ENCODE results near the gene CARD11. TPM values are rescaled to one million over a fixed set of nuclear protein-coding genes. Genes with fewer than 3 reads are reported as not detected.

CARD11 gene
- total and polyA plus RNA-seq, 2 of the 4 experiments (the other 2 are of a cell fraction), result 0.18 to 0.26 TPM

GRCh38 chr7:2927592-2927991 lies 116.1 kb downstream of the CARD11 start:
- no peak overlapping the region for H2AK9ac ChIP-seq (replicated peaks; ENCODE audit: low read depth, low read length, poor library complexity)
- no peak overlapping the region for H2BK20ac ChIP-seq (ENCODE audit: low read depth, low read length)
- in situ Hi-C loops (cut with MboI; ENCODE audit: low sequenced_read_pairs) (no loop called here), dilution Hi-C loops (cut with HindIII; ENCODE audit: low sequenced_read_pairs, unreplicated experiment) (no loop called here), intact Hi-C loops (cut with micrococcal nuclease) (no loop called here)
- H3K23ac ChIP-seq (ENCODE audit: low read depth, low read length), result no peak overlapping the region
- ChIA-PET CTCF (no interaction called here), POLR2A (ENCODE audit: unreplicated experiment) (no interaction called here)
- no peak overlapping the region for H4K91ac ChIP-seq (ENCODE audit: insufficient read depth, low read depth, low read length)
- no peak overlapping the region for H3K4me3 ChIP-seq (ENCODE audit: insufficient read depth, low read depth, low read length)
- no peaks in the 10 kb centered on the region for H3K4me1 ChIP-seq (ENCODE audit: control insufficient read depth, insufficient read depth, low read length)
- H4K5ac ChIP-seq (ENCODE audit: low read depth, low read length), result no peak overlapping the region
- H3K9me1 ChIP-seq (ENCODE audit: insufficient read depth, low read length), result no peaks in the 10 kb centered on the region
- no peaks in the 10 kb centered on the region for H3K9me3 ChIP-seq (ENCODE audit: control insufficient read depth, insufficient read depth, low read length)
- no peak overlapping the region for H3K18ac ChIP-seq (ENCODE audit: low read depth, low read length)
- H2AFZ ChIP-seq (replicated peaks; ENCODE audit: low read length, poor library complexity), result no peak overlapping the region
- TF ChIP-seq BHLHE40 (IDR thresholded peaks at IDR 0.05; ENCODE audit: low read depth, low read length), result no peak
- TF ChIP-seq RCOR1 (IDR thresholded peaks at IDR 0.05; ENCODE audit: insufficient replicate concordance, low read length), result no peak
- TF ChIP-seq MAFK (IDR thresholded peaks at IDR 0.05; ENCODE audit: low read depth, low read length), result no peak
- TF ChIP-seq POLR2A (IDR thresholded peaks at IDR 0.05; ENCODE audit: low read depth, low read length), result no peak
- TF ChIP-seq, protein P1, sequence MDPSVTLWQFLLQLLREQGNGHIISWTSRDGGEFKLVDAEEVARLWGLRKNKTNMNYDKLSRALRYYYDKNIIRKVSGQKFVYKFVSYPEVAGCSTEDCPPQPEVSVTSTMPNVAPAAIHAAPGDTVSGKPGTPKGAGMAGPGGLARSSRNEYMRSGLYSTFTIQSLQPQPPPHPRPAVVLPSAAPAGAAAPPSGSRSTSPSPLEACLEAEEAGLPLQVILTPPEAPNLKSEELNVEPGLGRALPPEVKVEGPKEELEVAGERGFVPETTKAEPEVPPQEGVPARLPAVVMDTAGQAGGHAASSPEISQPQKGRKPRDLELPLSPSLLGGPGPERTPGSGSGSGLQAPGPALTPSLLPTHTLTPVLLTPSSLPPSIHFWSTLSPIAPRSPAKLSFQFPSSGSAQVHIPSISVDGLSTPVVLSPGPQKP (IDR thresholded peaks at IDR 0.05; ENCODE audit: borderline replicate concordance, low read depth, low read length), result no peak
- no peak for TF ChIP-seq RAD21 (IDR thresholded peaks at IDR 0.05; ENCODE audit: low read length)
- TF ChIP-seq CEBPB (IDR thresholded peaks at IDR 0.05; ENCODE audit: low read depth, low read length), result no peak
- no peak for TF ChIP-seq CHD1 (IDR thresholded peaks at IDR 0.05; ENCODE audit: low read depth, low read length)
- TF ChIP-seq SMC3 (IDR thresholded peaks at IDR 0.05; ENCODE audit: low read depth, low read length), result no peak
- no peak for TF ChIP-seq MXI1 (IDR thresholded peaks at IDR 0.05; ENCODE audit: borderline replicate concordance, low read depth, low read length)
- TF ChIP-seq CTCF (conservative IDR thresholded peaks at IDR 0.05; ENCODE audit: low read depth, low read length), result no peak
- no peak for TF ChIP-seq FOS (IDR thresholded peaks at IDR 0.05; ENCODE audit: low read depth, low read length)
- TF ChIP-seq RFX5 (IDR thresholded peaks at IDR 0.05; ENCODE audit: low read depth, low read length), result no peak
- no peak for TF ChIP-seq MAZ (IDR thresholded peaks at IDR 0.05; ENCODE audit: borderline replicate concordance, low read depth, low read length)
- no peaks in the 10 kb centered on the region for H4K20me1 ChIP-seq (ENCODE audit: insufficient read depth, low read length)
- BruUV-seq (replicated peaks), result no TSS peak
- WGBS, 2 experiments (ENCODE audit: extremely low coverage in 2 of 2, insufficient read length in 1 of 2), result 71% methylated on average over 5 of the region's 7 CpGs; no CpG with 5 or more reads in 1 of the 2 experiments
- ATAC-seq (ENCODE audit: low read depth), result no peak
- no peak overlapping the region for H3K27ac ChIP-seq (ENCODE audit: insufficient read depth, low read length)
- H3K14ac ChIP-seq (replicated peaks; ENCODE audit: low read depth, low read length), result no peak overlapping the region
- H3K56ac ChIP-seq (ENCODE audit: extremely low read depth, insufficient read depth, low read length), result no peak overlapping the region
- no peak overlapping the region for H4K8ac ChIP-seq (ENCODE audit: low read depth in 2 of 2, low read length in 2 of 2)
- H3K9ac ChIP-seq (ENCODE audit: low read depth, low read length), result no peak overlapping the region
- H3K36me3 ChIP-seq (ENCODE audit: control insufficient read depth, insufficient read depth, low read length), result no peaks in the 10 kb centered on the region
- no peak overlapping the region for H2AK5ac ChIP-seq (ENCODE audit: low read depth, low read length)
- H2BK120ac ChIP-seq (ENCODE audit: low read depth, low read length), result no peak overlapping the region
- no peak overlapping the region for H2BK15ac ChIP-seq (ENCODE audit: low read depth, low read length)
- no peak for DNase-seq
- H3K4me2 ChIP-seq (ENCODE audit: low read depth, low read length), result no peak overlapping the region
- H3K79me1 ChIP-seq (ENCODE audit: low read depth in 1 of 2, low read length in 2 of 2), result no peaks in the 10 kb centered on the region
- H2BK5ac ChIP-seq (ENCODE audit: low read depth, low read length, poor library complexity, severe bottlenecking), result no peak overlapping the region
- H3K4ac ChIP-seq (ENCODE audit: low read depth, low read length), result no peak overlapping the region
- peaks cover 27% of the 10 kb centered on the region; the same call in 1 of the 2 replicates for H3K27me3 ChIP-seq (ENCODE audit: control insufficient read depth, insufficient read depth, low read length)

Measured in IMR-90 (cell line).